Measurements from ENCODE around the gene CD99L2.

Gene CD99L2

DNA sequence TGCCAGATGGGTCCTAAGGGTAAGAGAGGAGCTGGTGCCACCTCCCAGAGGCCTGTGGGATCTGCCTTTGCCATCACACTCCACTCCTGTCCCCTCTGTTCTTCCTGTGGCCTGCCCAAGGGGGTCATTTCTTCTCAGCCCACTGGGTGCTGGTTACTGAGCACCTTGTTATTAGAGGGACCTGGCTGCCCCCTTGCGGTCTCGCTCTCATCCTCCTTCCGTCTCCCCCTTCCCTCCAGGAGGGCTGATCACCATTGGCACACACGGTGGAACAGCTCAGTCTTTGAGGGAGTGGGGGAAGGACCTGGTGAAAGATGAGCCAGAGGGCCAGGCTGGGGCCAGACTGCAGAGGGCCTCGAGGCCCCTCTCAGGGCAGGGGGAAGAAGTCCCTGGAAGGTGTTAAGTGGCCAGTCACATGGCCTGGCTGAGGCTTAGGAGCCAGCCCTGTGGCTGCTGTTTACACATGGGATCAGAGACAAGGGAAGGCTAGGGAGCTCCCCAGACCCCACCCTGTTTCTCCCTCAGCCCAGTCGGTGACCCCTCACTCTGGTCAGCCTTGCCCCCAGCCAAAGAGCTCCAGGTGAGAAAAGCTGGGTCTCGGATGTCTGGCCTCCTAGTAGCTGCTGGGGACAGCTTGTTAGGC lies 137.2 kb downstream of the CD99L2 start:
- no peak for DNase-seq

DNA sequence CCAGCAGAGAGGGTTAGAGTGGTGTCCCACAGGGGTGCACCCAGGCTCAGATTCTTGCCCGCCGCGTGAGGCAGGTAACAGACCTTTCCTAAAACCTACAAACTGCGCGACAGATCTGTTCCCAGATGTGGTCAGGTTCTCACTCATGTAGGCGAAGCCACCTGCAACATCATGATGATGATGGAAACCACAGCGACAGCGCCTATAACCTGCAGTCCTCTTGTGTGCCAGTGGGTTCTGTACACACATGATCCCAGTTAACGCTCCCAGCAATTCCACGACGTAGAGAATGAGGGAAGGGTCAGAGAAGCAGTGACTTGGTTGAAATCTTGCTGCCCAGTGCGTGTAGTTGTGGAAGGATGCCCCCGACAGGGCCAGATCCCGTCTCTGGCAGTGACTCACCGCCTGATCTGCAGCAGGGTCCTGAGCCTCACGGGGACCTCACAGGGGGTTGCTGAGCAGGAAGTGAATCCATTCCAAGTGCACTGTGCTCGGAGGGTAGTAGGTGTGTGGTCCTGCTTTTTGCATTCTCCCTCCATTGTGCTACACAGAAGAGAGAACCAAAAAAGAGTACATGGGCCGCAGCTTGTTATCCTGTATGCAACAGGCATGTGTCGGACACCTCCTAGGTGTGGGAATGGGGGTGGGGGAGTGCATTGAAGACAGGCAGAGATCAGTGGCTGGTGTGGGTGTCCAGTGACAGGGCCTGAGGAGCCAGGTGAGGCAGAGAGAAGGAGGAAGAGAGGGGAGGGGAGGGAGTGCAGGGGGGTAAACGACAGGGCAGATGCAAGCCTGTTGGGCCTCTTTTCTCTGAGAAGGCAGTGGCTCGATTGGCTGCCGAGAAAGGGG lies 138.7 kb downstream of the CD99L2 start:
- no peak for DNase-seq

DNA sequence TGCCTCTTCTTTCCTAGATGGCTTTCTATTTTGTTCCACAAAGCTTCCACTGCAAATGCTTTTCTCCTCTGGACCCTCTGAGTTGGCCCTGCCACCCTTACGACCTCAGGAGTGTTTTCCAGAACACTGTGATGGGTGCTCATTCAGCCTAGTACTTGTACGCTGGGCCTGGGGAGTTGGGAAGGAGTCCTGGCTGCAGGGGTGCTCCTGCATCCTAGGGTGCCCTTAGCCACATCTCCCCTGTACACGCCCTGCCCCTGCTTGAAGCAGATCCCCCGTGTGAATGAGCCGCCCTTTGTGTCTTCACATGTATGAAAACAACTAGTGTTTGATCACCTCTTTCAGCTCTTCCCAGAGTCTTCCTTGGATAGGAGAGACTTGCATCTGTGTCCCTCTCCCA lies 141.1 kb downstream of the CD99L2 start:
- DNase-seq = no peak

DNA sequence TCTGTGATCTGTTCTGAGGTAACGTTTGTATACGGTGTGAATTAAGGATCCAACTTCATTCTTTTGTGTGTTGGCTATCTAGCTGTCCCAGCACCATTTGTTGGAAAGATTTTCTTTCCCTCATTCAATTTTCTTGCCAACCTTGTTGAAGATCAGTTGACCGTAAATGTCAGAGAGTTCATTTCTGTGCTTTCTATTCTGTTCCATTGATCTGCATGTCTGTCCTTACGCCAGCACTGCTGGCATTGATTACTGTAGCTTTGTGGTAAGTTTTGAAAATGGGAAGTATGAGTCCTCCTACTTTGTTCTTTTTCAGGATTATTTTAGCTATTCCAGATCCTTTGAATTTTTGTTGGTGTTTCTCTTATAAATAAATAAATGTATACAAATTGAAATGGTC lies 144.5 kb downstream of the CD99L2 start:
- no peak for DNase-seq

DNA sequence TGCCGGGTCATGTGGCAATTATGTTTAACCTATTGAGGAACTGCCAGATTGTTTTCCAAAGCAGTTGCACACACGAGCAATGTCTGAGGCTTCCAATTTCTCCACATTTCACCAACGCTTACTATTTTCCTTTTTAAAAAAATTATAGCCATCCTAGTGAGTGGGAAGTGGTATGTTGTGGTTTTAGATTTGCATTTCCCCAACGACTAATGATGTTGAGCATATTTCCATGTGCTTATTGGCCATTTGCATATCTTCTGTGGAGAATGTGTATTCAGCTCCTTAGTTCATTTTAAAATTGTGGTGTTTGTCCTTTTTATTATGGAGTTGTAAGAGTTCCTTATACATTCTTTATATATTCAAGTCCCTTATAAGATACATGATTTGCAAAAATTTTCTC lies 145.1 kb downstream of the CD99L2 start:
- DNase-seq = no peak

GRCh38 chrX:150752124-150752523 lies 146.3 kb downstream of the CD99L2 start:
- DNase-seq = no peak

DNA sequence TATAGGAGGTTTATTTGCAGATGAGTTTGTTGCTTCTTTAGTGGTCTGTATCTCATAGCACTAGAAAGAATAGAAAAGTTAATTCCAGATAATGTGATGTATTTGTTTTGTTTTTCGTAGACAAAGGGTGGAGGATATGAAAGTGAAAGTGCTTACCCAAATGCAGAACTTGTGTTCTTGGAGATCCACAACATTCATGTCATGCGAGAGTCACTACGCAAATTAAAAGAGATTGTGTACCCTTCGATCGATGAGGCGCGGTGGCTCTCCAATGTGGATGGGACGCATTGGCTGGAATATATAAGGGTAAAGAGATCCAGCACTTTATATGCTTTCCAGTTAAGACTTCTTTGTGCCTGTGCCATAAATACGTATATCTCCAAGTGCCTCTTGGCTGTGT lies 162.0 kb downstream of the CD99L2 start:
- DNase-seq = no peak

- peak; percentile 44 for DNase-seq
Measured at GRCh38 chrX:150731795-150732194, 166.7 kb downstream of the CD99L2 start.

DNA sequence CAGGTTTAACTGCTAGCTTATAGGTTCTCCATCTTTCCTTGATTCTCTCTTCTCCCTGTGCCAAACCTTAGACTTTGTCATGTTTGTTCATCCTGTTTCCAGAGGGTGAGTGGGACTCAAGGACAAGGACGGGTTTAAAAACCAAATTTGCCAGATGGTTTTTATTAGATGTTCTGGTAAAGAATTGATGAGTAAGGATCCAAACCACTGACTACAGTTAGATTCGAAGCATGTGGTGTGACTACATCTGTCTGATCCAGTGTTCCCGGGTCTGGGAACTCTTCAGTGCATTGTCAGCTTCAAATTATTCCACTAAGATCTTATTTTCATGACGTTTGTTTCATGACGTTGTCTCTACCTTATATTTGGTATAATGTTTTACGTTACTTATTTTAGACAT lies 167.7 kb downstream of the CD99L2 start:
- no peak for DNase-seq

- no peak for DNase-seq
Measured at GRCh38 chrX:150729956-150730355, 168.5 kb downstream of the CD99L2 start.

GRCh38 chrX:150719621-150720020 lies 178.8 kb downstream of the CD99L2 start:
- DNase-seq = no peak
